GM19455 (cell line): ENCODE results near the gene RASEF.
"Not testable (repeated sequence)": the region's sequence is repeated elsewhere in the genome, so short reads cannot be mapped to it uniquely, and the experiment has no call there.

ENCODE experiments used
- ATAC-seq: cut with Tn5 transposase; IDR thresholded peaks from one replicate; pipeline ENCODE4 v1.9.1; 2021; ENCODE audit not compliant: unreplicated experiment

The RASEF gene

DNA sequence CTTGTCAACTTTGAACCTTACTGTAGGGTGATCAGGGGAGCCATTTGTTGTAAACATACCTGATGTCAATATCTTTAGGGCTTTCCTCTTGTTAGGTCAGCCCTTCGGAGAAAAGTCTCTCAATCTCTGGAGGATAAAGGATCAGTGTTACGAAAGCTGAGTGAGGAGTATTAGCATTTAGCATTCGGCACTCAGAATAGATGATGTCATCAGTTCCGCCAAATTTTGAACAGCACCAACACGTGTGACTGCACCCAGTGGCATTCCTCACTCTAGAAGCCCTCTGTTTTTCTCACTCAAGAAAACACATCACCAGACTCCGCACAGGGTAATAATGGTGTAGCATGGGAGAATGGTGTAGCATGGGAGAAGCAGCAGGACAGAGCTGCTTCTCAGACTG, 87.8 kb downstream of the RASEF start:
- no peak for ATAC-seq

DNA sequence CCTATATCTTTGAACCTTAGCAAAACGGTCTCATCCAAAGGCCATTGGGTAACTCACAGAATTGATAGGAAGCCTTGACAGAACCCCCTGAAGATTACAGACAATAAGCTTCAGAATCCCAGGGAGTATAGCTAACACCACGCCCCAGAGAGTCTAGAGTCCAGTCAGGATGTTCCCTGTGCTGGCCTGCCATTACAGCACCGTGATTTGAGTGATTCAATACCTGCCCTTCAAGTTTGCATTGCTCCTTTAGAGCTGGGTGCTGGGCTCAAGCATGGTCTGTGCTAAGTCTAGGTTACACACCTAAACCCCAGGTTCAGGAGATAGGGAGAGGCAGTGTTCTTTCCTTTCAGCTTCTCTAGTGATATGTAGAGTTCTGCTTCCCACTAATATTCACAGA, 90.5 kb downstream of the RASEF start:
- ATAC-seq = no peak

DNA sequence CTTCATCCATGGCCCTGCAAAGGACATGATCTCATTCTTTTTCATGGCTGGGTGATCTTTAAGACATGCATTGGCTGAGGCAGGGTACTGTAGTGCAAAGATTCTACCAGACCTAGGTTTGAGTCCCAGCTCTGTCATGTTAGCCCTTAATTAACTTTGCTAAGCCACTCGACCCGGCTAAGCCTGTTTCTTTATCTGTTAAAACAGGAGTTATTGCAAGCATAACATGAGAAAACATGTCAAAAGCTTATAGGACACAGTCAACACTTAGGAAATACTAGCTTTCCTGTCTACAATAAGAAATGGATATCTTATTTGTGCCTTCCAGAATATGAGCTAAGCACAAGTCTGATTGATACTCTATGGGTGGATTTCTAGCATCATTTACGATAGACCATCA, 92.6 kb downstream of the RASEF start:
- no peak for ATAC-seq

DNA sequence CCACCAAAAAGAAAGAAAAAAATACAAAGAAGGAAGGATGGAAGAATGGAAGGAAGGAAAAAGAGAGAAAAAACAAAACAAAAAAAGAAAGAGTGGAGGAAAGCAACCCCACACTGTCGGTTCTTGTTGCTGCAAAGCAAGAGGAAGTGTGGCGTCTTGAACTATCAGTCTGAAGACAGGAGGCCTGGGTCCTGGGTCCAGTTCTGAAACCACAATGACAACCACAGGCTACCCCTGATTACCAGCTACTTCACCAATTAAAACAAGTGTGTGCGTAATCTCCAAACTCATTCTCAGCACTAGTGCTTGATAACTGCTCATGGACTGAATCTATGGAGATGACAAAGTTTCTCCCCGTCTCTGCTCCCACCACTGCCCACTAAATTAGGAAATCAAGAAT, 93.7 kb downstream of the RASEF start:
- ATAC-seq = no peak

DNA sequence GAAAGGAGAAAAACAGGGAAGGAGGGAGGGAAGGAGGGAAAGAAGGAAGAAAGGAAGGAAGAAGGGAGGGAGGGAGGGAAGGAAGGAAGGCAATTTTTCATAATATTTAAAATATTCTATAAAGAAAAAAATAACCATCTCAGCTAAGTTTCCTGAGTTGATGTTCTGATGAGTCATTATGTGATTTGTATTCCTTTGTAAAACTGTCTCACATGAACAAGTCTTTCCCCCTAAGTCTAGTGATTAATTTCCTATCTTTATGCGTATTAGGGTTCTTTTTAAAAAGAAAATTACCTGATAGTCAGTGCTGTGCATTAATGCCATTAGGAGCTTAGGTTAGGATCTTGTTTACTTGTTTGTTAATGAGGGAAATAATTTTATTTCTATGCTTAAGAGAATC, 94.1 kb downstream of the RASEF start:
- ATAC-seq = no peak

- no peak for ATAC-seq
Observed at GRCh38 chr9:82968388-82968787, 94.6 kb downstream of the RASEF start.

DNA sequence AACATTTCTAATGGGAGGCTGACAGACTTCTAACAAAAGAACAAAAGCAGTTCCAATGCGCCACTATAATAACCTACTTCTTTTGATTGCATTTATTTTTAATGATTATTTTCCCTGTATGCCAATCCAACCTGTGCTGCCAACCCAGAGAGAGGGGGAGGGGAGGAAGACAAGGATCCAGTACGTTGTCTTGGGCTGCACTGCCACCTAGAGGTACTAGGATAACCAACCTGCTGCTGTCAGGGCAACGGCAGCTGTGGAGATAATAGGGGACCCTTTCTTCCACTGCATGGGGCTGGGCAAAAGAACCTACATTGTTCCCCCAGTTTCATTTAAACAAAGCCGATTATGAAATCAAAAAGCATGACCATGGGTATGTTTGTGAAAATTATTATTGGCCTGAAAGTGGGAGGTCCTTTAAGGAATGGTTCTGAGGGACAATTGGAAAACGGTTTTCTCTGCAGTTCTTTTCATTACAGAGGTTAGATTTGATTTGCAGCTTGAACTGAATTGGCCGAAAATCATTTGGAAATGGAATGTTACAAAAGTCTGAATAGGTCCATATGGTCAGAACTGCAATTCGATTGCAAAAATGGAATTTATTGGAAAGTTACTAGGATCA, 101.3 kb downstream of the RASEF start:
- peak; percentile 90 for ATAC-seq

GRCh38 chr9:82957529-82958379, 105.2 kb downstream of the RASEF start:
- ATAC-seq = no peak

GRCh38 chr9:82949203-82949602, 113.7 kb downstream of the RASEF start:
- no peak for ATAC-seq

GRCh38 chr9:82940376-82940775, 122.6 kb downstream of the RASEF start:
- ATAC-seq = no peak

GRCh38 chr9:82939451-82939850, 123.5 kb downstream of the RASEF start:
- ATAC-seq = no peak

DNA sequence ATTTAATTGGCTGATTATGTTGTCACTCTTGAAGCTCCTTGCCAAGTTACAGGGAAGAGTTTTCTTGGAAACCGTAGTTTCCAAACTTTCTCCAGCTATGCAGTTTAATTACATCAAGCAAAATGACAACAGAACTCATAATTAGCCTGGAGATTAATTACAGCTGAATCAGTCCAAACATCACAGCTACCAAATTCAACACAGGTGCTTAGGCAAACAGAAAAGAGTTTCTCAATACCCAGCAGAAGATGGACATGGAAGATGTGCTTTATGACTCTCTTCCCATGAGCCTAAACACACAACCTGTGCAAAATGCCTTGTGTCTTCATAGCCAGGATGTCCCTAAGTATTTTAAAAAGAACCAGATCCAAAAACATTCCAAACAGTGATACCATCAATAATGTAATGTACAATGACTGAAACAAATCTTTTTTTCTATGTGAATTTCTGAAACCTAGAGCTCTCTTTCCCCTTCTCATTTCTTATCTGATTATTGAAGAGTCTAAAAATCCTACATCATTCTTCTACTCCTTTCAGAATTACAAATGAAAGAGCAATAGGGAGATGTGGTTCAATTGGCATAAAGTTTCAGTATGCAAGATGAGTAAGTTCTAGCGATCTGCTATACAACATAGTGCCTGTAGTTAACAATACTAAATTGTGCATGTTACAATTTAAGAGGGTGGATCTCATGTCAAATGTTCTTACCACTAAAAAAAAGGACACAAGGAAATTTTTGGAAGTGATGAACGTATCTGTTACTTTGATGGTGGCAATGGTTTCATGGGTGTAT, 124.3 kb downstream of the RASEF start:
- ATAC-seq = no peak

DNA sequence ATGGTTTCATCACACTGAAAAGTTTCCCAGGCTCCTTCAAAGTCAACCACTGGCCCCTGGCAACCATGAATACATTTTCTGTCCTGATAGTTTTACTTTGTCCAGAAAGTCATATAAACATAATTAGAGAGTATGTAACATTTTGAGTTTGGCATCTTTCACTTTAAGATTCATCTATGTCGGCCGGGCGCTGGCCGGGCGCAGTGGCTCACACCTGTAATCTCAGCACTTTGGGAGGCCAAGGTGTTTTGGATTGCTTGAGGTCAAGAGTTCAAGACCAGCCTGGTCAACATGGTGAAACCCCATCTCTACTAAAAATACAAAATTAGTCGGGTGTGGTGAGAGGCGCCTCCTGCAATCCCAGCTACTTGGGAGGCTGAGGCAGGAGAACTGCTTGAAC, 126.4 kb downstream of the RASEF start:
- ATAC-seq = not testable (repeated sequence)

GRCh38 chr9:82934949-82935348, 128.0 kb downstream of the RASEF start:
- ATAC-seq = no peak

GRCh38 chr9:82934025-82934424, 128.9 kb downstream of the RASEF start:
- ATAC-seq = not testable (repeated sequence)

DNA sequence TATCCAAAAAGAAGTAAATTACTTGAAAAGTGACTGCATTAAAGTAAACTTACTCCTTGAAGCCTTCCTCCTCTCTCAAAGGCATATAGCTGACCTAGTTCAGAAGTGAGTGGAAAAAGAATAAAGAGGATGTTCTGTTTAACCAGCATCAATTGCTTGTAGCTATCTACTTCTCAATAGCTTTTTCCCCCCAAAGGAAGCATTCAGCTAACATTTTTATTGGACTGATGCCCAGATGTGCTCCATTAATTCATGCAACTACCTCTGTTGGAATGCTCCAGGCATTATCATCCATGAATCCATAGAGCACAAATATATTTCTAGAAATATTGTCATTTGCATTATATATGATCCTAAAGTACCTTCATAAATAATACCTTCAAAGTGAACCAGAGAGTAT, 132.8 kb downstream of the RASEF start:
- ATAC-seq = no peak
